ENCODE data around the gene EPHA7. TPM values are rescaled to one million over a fixed set of nuclear protein-coding genes. Genes with fewer than 3 reads are reported as not detected.

The EPHA7 gene
- total and polyA plus RNA-seq, 8 donors = 0.07 to 0.16 (median 0.09) TPM; not detected in 1

GRCh38 chr6:93305088-93305487 is 114.3 kb downstream of the EPHA7 start:
- Histone ChIP-seq H3K27me3 (peaks cover 0 to 6% (median 0%) of the 10 kb centered on the region in 4 donors), H3K9me3 (no peaks in the 10 kb centered on the region), H3K4me3 (no peak overlapping the region), H3K27ac (no peak overlapping the region), H3K36me3 (no peaks in the 10 kb centered on the region), H3K4me1 (no peaks in the 10 kb centered on the region)
- no peak for TF ChIP-seq CTCF (IDR thresholded peaks at IDR 0.05)
- no peak for ATAC-seq
- FAIRE-seq = no peak
- intact Hi-C loops (cut with DNase I) = no loop called here
- no peak for DNase-seq

- DNase-seq = no peak
- Histone ChIP-seq H3K27me3 (peaks cover 0 to 6% (median 0%) of the 10 kb centered on the region in 4 donors), H3K4me1 (no peaks in the 10 kb centered on the region), H3K27ac (no peak overlapping the region), H3K9me3 (no peaks in the 10 kb centered on the region), H3K36me3 (no peaks in the 10 kb centered on the region), H3K4me3 (no peak overlapping the region)
- WGBS, 2 donors = 16 to 23% methylated on average over 1 of the region's 1 CpG
- FAIRE-seq = no peak
- no peak for ATAC-seq
- TF ChIP-seq CTCF (IDR thresholded peaks at IDR 0.05) = no peak
- intact Hi-C loops (cut with DNase I) = no loop called here
These were observed 114.9 kb downstream of the EPHA7 start for GRCh38 chr6:93304505-93304904.

GRCh38 chr6:93300661-93301060 is 118.7 kb downstream of the EPHA7 start:
- no peak for FAIRE-seq
- no peaks in the 10 kb centered on the region for H3K27me3 ChIP-seq
- no peak for ATAC-seq
- no peaks in the 10 kb centered on the region for H3K9me3 ChIP-seq
- intact Hi-C loops (cut with DNase I) = no loop called here
- WGBS, 2 donors = 62 to 72% methylated on average over 3 of the region's 3 CpGs
- no peaks in the 10 kb centered on the region for H3K4me1 ChIP-seq
- no peak for DNase-seq
- no peak for TF ChIP-seq CTCF (IDR thresholded peaks at IDR 0.05)
- no peaks in the 10 kb centered on the region for H3K36me3 ChIP-seq
- no peak overlapping the region for H3K4me3 ChIP-seq
- no peak overlapping the region for H3K27ac ChIP-seq

- H3K4me1 ChIP-seq = no peaks in the 10 kb centered on the region
- no peaks in the 10 kb centered on the region for H3K36me3 ChIP-seq
- DNase-seq (no peak), FAIRE-seq (no peak), ATAC-seq (no peak)
- H3K27me3 ChIP-seq = no peaks in the 10 kb centered on the region
- H3K4me3 ChIP-seq = no peak overlapping the region
- no peaks in the 10 kb centered on the region for H3K9me3 ChIP-seq
- WGBS, 2 donors = 55 to 83% methylated on average over 3 of the region's 3 CpGs
- no peak for TF ChIP-seq CTCF (IDR thresholded peaks at IDR 0.05)
- H3K27ac ChIP-seq = no peak overlapping the region
- intact Hi-C loops (cut with DNase I) = no loop called here
These were observed 119.7 kb downstream of the EPHA7 start for GRCh38 chr6:93299622-93300021.

GRCh38 chr6:93295631-93296030 is 123.7 kb downstream of the EPHA7 start:
- Histone ChIP-seq H3K36me3 (no peaks in the 10 kb centered on the region), H3K4me3 (no peak overlapping the region), H3K9me3 (no peaks in the 10 kb centered on the region), H3K4me1 (no peaks in the 10 kb centered on the region), H3K27me3 (no peaks in the 10 kb centered on the region), H3K27ac (no peak overlapping the region)
- DNase-seq (no peak), ATAC-seq (no peak), FAIRE-seq (no peak)
- intact Hi-C loops (cut with DNase I) = no loop called here
- no peak for TF ChIP-seq CTCF (IDR thresholded peaks at IDR 0.05)
